Activated CD8-positive, alpha-beta memory T cell treated with anti-CD3 and anti-CD28 coated beads, Interleukin-2, amount 10 ng/mL, durations not matched to agents 7 days and 5 days (primary cell): ENCODE data around the gene ANAPC2. TPM values are rescaled to one million over a fixed set of nuclear protein-coding genes. Genes with fewer than 3 reads are reported as not detected.

ENCODE experiments used
- ATAC-seq: fragments of 150-1000 bp; cut with Tn5 transposase; one replicate; pipeline ENCODE4 v1.10.0; 2021; ENCODE audit warnings: moderate library complexity
- CTCF ChIA-PET: fragments of 350-600 bp; sonication (Branson Sonifier 250); formaldehyde crosslinking; loops from one replicate; lab custom pipeline; 2021; ENCODE audit warnings: antibody characterized with exemption; lab: Charles Lee
- DNase-seq: peaks from one replicate; pipeline ENCODE4 v3.0.0-alpha.2; 2020
- H3K27ac Mint-ChIP-seq: one replicate; pipeline ENCODE4 v1.8.0; 2021; ENCODE audit warnings: mild to moderate bottlenecking, mixed read lengths
- H3K27me3 Mint-ChIP-seq: one replicate; pipeline ENCODE4 v1.8.0; 2021; ENCODE audit warnings: mixed read lengths
- H3K36me3 Mint-ChIP-seq: one replicate; pipeline ENCODE4 v1.8.0; 2021; ENCODE audit warnings: mild to moderate bottlenecking, mixed read lengths
- H3K4me1 Mint-ChIP-seq: one replicate; pipeline ENCODE4 v1.8.0; 2021; ENCODE audit warnings: mixed read lengths
- H3K4me3 Mint-ChIP-seq: one replicate; pipeline ENCODE4 v1.8.0; 2021; ENCODE audit warnings: mild to moderate bottlenecking, moderate library complexity, mixed read lengths
- H3K9me3 Mint-ChIP-seq: one replicate; pipeline ENCODE4 v1.8.0; 2022; ENCODE audit warnings: low read depth, mixed read lengths
- total RNA-seq, 2 experiments: library from RNA; stranded (reverse); gene quantifications; one replicate each; pipeline ENCODE4 v1.2.3, GENCODE V29; 2021

Gene ANAPC2
- total RNA-seq, 2 experiments from 2014 or later, result 59.8 to 69.7 TPM

- Mint-ChIP-seq H3K27ac (no peak overlapping the region), H3K27me3 (peaks cover 2% of the 10 kb centered on the region), H3K36me3 (peaks cover 4% of the 10 kb centered on the region), H3K4me3 (no peak overlapping the region), H3K4me1 (no peaks in the 10 kb centered on the region), H3K9me3 (no peaks in the 10 kb centered on the region)
- DNase-seq (no peak), ATAC-seq (no peak)
- CTCF ChIA-PET, result no interaction called here
These were observed 8.6 kb downstream of the ANAPC2 start for GRCh38 chr9:137179761-137180160.

DNA sequence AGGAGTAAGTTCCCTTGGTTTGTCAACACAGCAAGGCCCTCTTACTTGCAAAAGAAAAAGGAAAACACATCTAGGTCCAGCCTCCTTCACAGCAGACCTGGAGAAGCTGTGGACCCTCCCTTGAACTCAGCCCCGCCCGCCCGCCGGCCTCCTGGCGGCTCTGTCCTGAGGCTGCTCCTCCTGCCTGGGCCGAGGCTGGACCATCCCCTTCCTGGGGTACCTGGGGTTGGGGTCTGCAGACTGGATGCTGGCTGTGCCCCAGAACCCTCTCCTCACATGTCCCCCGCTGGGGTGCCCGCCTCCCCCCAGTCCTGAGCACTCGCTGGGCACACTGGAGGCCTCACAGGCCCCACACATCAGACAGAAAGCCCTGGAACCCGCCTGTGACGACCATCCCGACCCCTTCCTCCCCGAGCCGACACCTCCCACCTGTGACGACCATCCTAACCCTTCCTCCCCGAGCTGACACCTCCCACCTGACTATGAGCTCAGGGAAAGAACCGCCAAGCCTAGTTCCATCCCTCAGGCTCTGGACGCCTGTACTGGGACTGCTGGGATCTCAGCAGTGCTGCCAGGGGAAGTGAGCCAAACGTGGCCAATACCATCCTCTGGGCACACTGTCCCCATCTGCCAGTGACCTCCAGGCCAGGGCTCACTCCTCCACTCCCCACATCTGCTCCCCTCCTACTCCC is 9.3 kb downstream of the ANAPC2 start:
- peaks cover 4% of the 10 kb centered on the region for H3K36me3 Mint-ChIP-seq
- DNase-seq (no peak), ATAC-seq (no peak)
- H3K27ac Mint-ChIP-seq, result no peak overlapping the region
- CTCF ChIA-PET, result interaction anchor here (0.8 to 0.9 kb wide), 2 partner anchors 48 to 83 kb away, joined by 3 read pairs; partner anchors contain the start of gene RNF224
- no peak overlapping the region for H3K4me3 Mint-ChIP-seq
- no peaks in the 10 kb centered on the region for H3K4me1 Mint-ChIP-seq
- no peaks in the 10 kb centered on the region for H3K9me3 Mint-ChIP-seq
- peaks cover 3% of the 10 kb centered on the region for H3K27me3 Mint-ChIP-seq

DNA sequence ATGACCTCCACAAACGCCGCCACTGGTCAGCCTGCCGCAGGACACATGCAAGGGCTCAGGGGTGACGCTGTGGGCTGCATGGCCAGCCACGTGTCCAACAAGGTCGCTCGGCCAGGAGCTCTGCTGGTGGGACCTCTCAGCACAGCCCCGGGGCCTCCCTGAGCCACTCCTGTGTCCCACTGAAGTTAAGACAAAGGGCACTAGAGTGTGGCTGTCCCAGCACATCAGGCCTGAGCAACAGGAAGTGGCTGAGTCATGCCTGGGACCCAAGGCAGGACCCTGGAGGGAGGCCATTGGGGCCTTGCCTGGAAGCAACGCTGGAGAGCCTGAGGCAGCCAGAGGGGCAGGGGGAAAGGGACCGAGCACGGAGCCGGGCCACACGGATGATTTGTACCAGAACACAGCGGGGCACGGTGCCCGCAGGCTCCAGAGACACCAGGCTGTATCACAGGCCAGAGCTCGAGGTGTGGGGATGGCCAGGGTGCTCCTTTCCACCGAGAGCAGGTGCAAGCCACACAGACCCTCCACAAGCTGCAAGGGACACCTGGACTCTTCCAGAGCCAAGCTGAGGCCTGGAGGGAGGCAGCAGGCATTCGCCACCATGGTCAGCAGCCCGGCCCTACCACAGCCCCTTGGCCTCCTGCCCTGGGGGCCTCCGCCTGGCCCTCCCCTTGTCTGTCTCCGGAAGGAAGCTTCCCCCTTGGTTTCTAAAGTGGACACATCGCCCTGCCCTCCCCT is 10.0 kb downstream of the ANAPC2 start:
- no peak overlapping the region for H3K4me3 Mint-ChIP-seq
- peaks cover 4% of the 10 kb centered on the region for H3K36me3 Mint-ChIP-seq
- DNase-seq (no peak), ATAC-seq (no peak)
- H3K9me3 Mint-ChIP-seq, result no peaks in the 10 kb centered on the region
- H3K27me3 Mint-ChIP-seq, result peaks cover 10% of the 10 kb centered on the region
- H3K4me1 Mint-ChIP-seq, result no peaks in the 10 kb centered on the region
- H3K27ac Mint-ChIP-seq, result no peak overlapping the region
- CTCF ChIA-PET, result interaction anchor here (0.8 to 0.9 kb wide), 2 partner anchors 49 to 83 kb away, joined by 3 read pairs; partner anchors contain the start of gene RNF224

DNA sequence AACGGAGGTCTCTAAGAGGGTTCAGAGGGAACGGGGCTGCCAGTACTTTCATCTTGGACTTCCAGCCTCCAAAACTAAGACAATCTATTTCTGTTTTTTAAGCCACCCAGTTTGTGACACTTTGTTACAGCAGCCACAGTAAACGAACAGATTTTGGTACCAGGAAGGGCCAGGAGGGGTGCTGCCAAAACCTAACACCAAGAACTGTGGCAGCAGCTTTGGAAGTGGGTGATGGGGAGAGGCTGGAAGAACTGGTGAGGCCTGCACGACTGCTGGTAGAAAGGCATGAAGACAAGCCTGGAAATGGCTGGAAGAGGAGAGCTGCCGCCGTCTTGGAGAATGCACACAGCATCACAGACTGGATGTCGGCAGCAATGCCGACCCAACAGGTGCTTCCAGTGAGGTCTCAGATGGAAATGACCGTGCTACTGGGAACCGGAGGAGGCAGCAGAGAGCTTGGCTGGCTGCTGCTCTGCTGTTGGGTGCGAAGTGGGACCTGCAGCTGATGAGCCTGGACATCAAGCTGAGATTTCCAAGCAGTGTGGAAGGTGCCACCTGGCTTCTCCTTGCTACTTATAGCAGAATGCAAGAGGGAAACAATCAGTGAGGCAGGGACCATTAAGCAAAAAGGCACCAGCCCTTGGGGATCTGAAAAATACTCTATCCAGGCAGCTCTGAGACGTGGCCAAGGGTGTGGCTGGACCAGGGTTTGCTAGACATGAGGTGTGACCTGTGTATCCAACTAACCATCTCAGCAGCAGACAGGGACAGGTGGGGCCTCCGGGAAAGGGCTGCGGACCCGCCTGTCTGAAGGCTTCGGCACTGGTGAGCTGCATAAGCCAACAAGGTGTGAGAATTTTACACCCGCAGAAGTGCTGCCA is 11.8 kb downstream of the ANAPC2 start:
- CTCF ChIA-PET, result interaction anchor here (0.6 to 2.7 kb wide), 10 partner anchors 11 to 141 kb away, joined by 3 to 10 read pairs (median 4); partner anchors contain the start of gene SSNA1
- peak; percentile 54 for DNase-seq
- Mint-ChIP-seq H3K36me3 (no peaks in the 10 kb centered on the region), H3K4me1 (no peaks in the 10 kb centered on the region), H3K27me3 (peaks cover 20% of the 10 kb centered on the region), H3K4me3 (no peak overlapping the region), H3K9me3 (no peaks in the 10 kb centered on the region), H3K27ac (no peak overlapping the region)
- ATAC-seq, result peak; percentile 71

GRCh38 chr9:137175345-137175961 is 12.9 kb downstream of the ANAPC2 start:
- H3K36me3 Mint-ChIP-seq, result no peaks in the 10 kb centered on the region
- ATAC-seq (no peak), DNase-seq (no peak)
- H3K27ac Mint-ChIP-seq, result no peak overlapping the region
- H3K27me3 Mint-ChIP-seq, result peaks cover 31% of the 10 kb centered on the region
- H3K9me3 Mint-ChIP-seq, result no peaks in the 10 kb centered on the region
- CTCF ChIA-PET, result interaction anchor here (1.2 to 2.7 kb wide), 6 partner anchors 12 to 80 kb away, joined by 4 to 10 read pairs (median 5); partner anchors contain the start of genes RNF208 and RNF224
- H3K4me1 Mint-ChIP-seq, result no peaks in the 10 kb centered on the region
- H3K4me3 Mint-ChIP-seq, result no peak overlapping the region

- peaks cover 37% of the 10 kb centered on the region for H3K27me3 Mint-ChIP-seq
- H3K4me1 Mint-ChIP-seq, result no peaks in the 10 kb centered on the region
- no peak for ATAC-seq
- DNase-seq, result no peak
- H3K27ac Mint-ChIP-seq, result no peak overlapping the region
- no peaks in the 10 kb centered on the region for H3K9me3 Mint-ChIP-seq
- H3K36me3 Mint-ChIP-seq, result no peaks in the 10 kb centered on the region
- H3K4me3 Mint-ChIP-seq, result no peak overlapping the region
- CTCF ChIA-PET, result interaction anchor here (0.6 to 2.7 kb wide), 6 partner anchors 13 to 79 kb away, joined by 4 to 10 read pairs (median 4); partner anchors contain the start of genes RNF208 and RNF224
These were observed 13.6 kb downstream of the ANAPC2 start for GRCh38 chr9:137174722-137175293.

GRCh38 chr9:137173796-137174664 is 14.3 kb downstream of the ANAPC2 start:
- ATAC-seq, result no peak
- Mint-ChIP-seq H3K27me3 (peaks cover 37% of the 10 kb centered on the region), H3K9me3 (no peaks in the 10 kb centered on the region), H3K36me3 (no peaks in the 10 kb centered on the region), H3K4me3 (no peak overlapping the region), H3K4me1 (no peaks in the 10 kb centered on the region), H3K27ac (no peak overlapping the region)
- CTCF ChIA-PET, result interaction anchor here (0.6 to 1.3 kb wide), 3 partner anchors 40 to 78 kb away, joined by 4 read pairs; no protein-coding TSS in a partner anchor
- DNase-seq, result no peak

DNA sequence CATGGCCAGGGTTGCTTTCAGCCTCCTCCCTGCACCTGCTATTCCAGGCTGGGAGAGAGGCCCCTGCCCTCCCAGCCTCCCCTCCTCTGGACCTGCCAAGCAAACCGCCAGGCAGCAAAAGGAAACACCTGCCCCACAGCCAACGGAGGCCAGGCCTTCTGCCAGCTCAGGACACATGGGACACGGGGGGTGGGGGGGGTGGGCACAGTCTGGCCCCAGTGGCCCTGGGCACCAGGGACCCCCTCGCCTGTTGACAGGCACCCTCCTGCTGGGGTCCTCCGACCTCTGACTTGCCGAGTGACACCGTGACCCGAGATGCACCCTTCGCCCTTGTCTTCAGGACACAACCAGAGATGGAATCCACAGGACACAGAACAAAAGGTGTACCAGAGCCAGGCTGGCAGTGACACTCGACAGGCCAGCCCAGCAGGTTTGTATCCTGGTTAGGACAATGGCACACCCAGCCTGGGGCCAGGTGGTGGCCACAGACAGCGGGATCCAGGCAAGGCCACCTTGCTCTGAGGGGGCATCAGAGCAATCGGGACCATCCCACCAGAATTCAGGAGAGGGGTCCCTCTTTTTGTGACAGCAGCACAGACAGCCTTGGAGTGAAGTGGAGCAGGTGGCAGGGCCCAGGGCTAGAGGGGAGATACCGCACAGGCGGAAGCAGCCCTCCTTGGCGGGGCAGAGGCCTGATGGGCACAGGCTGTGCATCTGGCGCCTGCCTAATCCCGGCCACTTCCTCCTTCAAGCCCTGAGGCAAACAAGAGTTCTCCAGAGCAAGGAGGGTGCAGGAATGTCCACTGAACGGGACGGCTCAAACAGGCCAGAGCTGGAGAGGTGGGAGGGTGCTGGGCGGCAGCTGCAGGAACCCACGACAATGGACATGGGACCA is 15.2 kb downstream of the ANAPC2 start:
- DNase-seq (no peak), ATAC-seq (no peak)
- Mint-ChIP-seq H3K36me3 (no peaks in the 10 kb centered on the region), H3K4me3 (no peak overlapping the region), H3K9me3 (no peaks in the 10 kb centered on the region), H3K27me3 (peaks cover 39% of the 10 kb centered on the region), H3K27ac (no peak overlapping the region), H3K4me1 (no peaks in the 10 kb centered on the region)
- CTCF ChIA-PET, result interaction anchor here (1.2 kb wide), 1 partner anchor 44 kb away, joined by 3 read pairs; no protein-coding TSS in a partner anchor

DNA sequence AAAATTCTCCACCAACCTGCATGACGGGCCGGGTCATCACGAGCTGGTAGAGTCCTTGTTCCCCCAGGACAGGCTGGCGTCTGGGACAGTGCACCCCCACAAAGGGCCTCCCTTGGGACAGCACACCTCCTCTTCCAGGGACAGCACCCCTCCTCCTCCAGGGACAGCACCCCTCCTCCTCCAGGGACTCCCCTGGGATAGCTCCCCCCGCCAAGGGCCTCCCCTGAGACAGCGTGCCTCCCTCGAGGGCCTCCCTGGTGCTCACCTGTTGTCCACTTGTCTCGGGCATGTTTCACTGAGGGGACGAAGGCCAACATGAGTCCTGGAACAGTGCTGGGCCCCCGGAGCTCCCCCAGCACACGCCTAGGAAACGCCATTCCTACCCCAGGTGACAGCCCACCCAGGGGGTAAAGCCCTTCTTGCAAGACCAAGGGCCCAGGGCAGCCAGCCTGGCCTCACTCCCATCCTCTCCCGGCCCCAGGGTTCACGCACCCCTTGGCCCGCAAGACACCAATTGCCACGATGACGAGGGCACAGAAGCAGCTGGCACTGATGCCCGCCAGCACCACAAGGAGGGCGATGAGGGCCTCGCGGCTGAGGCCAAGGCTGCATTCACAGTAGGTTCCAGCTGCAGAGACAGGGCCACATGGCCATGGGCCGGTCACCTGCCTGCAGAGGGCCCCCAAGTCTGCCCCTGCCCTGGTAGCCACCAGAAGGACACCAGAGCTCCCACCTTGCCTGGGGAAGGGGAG is 17.0 kb downstream of the ANAPC2 start:
- Mint-ChIP-seq H3K27ac (no peak overlapping the region), H3K4me1 (no peaks in the 10 kb centered on the region), H3K27me3 (peaks cover 47% of the 10 kb centered on the region), H3K4me3 (no peak overlapping the region), H3K9me3 (no peaks in the 10 kb centered on the region), H3K36me3 (no peaks in the 10 kb centered on the region)
- CTCF ChIA-PET, result interaction anchor here (0.9 to 1.7 kb wide), 2 partner anchors 38 to 66 kb away, joined by 3 to 5 read pairs; no protein-coding TSS in a partner anchor
- no peak for DNase-seq
- ATAC-seq, result no peak

DNA sequence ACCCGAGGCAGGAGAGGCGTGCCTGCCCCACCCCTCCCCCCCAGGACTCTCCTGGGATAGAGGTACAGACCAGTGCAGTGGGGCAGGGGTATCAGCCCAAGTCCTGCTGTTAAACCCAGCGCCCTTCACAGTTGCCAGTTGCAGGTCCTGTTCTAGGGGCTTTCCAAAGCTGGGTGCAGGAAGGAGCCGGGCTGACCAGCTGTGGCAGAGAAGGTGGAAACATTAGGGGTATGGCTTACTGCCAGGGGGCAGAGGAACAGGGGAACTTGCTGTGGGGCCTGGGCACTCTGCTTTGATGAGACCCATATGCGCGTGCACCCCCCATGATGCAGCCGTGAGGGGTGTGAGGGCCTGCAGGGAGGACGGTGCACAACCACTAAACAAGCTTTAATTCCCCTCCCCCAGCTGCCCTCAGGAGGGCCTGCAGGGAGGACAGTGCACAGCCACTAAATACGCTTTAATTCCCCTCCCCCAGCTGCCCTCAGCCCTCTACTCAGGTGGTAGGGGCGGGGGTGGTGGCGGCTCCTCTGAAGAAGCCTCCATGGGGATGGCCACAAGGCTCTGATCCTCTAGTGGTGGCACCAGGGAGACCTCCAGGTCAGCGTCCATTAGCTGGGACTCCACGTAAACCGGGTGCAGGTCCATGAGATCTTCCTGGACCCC is 17.7 kb downstream of the ANAPC2 start:
- Mint-ChIP-seq H3K4me1 (no peaks in the 10 kb centered on the region), H3K4me3 (no peak overlapping the region), H3K36me3 (no peaks in the 10 kb centered on the region), H3K9me3 (no peaks in the 10 kb centered on the region), H3K27ac (no peak overlapping the region), H3K27me3 (peaks cover 47% of the 10 kb centered on the region)
- ATAC-seq (no peak), DNase-seq (no peak)
- CTCF ChIA-PET, result interaction anchor here (1.7 kb wide), 1 partner anchor 39 kb away, joined by 5 read pairs; no protein-coding TSS in a partner anchor
